ENCODE results near the gene PTPRD.

GRCh38 chr9:8394341-8394740, 2218.5 kb downstream of the PTPRD start:
- no peak for TF ChIP-seq ZNF41 (CRISPR knock-in tag; conservative IDR thresholded peaks at IDR 0.05)
- no peak for TF ChIP-seq RAD51 (IDR thresholded peaks at IDR 0.05; ENCODE audit: borderline replicate concordance, low read depth)
- TF ChIP-seq ZNF280A (IDR thresholded peaks at IDR 0.05; ENCODE audit: low read depth, partially characterized antibody) = no peak
- TF ChIP-seq ZNF589 (CRISPR knock-in tag; IDR thresholded peaks at IDR 0.05; ENCODE audit: low read depth) = no peak
- no peak for TF ChIP-seq EGR1 (conservative IDR thresholded peaks at IDR 0.05)
- no peak for TF ChIP-seq NFYB (IDR thresholded peaks at IDR 0.05; ENCODE audit: extremely low read depth, insufficient read length)
- no peak for TF ChIP-seq ETV6 (IDR thresholded peaks at IDR 0.05; ENCODE audit: borderline replicate concordance in 1 of 2, low read depth in 2 of 2, low read length in 1 of 2)
- TF ChIP-seq ETV6 (CRISPR knock-in tag; IDR thresholded peaks at IDR 0.05; ENCODE audit: borderline replicate concordance) = no peak
- no peak for TF ChIP-seq ATF3 (IDR thresholded peaks at IDR 0.05)
- TF ChIP-seq ATF3 (CRISPR knock-in tag; conservative IDR thresholded peaks at IDR 0.05) = no peak
- TF ChIP-seq CTCF (IDR thresholded peaks at IDR 0.05 in 2 of 3, conservative IDR thresholded peaks at IDR 0.05 in 1 of 3; ENCODE audit: insufficient read depth in 2 of 3, low read depth in 1 of 3, low read length in 3 of 3) = no peak
- no peak for TF ChIP-seq ZNF133 (CRISPR knock-in tag; IDR thresholded peaks at IDR 0.05)
- TF ChIP-seq MXD1 (CRISPR knock-in tag; IDR thresholded peaks at IDR 0.05; ENCODE audit: borderline replicate concordance, poor library complexity, severe bottlenecking) = no peak
- TF ChIP-seq ARNT (IDR thresholded peaks at IDR 0.05) = no peak
